GM12892 (cell line): ENCODE measurements around the gene CTNND2.

Experiments
- POLR2A ChIP-seq: IDR thresholded peaks from 2 replicates; pipeline ENCODE4 v1.6.1; 2011; ENCODE audit warnings: low read depth, low read length, control low read depth
- POLR2AphosphoS5 ChIP-seq: IDR thresholded peaks from 2 replicates; pipeline ENCODE4 v1.6.1; 2011; ENCODE audit warnings: low read depth, low read length, control low read depth
- TAF1 ChIP-seq: IDR thresholded peaks from 2 replicates; pipeline ENCODE4 v1.6.1; 2011; ENCODE audit warnings: low read depth, mild to moderate bottlenecking, control low read depth, low read length, borderline replicate concordance

- TF ChIP-seq POLR2A, result no peak
- no peak for TF ChIP-seq POLR2AphosphoS5
- TF ChIP-seq TAF1, result no peak
These were observed 580.5 kb downstream of the CTNND2 start for GRCh38 chr5:11323761-11324160.
